CD14-positive monocyte (primary cell): ENCODE measurements around the gene PIK3R1. TPM values are rescaled to one million over a fixed set of nuclear protein-coding genes. Genes with fewer than 3 reads are reported as not detected.
A peak's percentile ranks its signal among the peaks of the same experiment; 100 is the strongest.

ENCODE experiments used
- DNase-seq, 3 donors: peaks; one replicate each; pipeline ENCODE4 v3.0.0-alpha.2; 2011 to 2022
- H2AFZ ChIP-seq: 2 replicates; pipeline ENCODE4 v1.6.0; 2012; ENCODE audit warnings: mild to moderate bottlenecking, low read depth, low read length, inconsistent platforms; ENCODE audit not compliant: insufficient read depth, poor library complexity, severe bottlenecking
- H3K27ac ChIP-seq, 2 donors: 1 replicate in 1 of 2; 2 replicates in 1 of 2; pipeline ENCODE4 v1.5.1; 2012 to 2013; ENCODE audit warnings: low read length in 2 of 2, control low read depth in 1 of 2, inconsistent platforms in 1 of 2, low read depth in 1 of 2, mild to moderate bottlenecking in 1 of 2
- H3K27me3 ChIP-seq, 2 donors: one replicate each; pipeline versions ENCODE4 v1.6.0 to v1.6.1; 2011 to 2013; ENCODE audit warnings: low read length in 2 of 2; ENCODE audit not compliant: control insufficient read depth in 2 of 2, insufficient read depth in 2 of 2
- H3K36me3 ChIP-seq, 2 donors: replicated peaks in 1 of 2; 1 replicate in 1 of 2; 2 replicates in 1 of 2; pipeline versions ENCODE4 v1.5.1 to v1.6.1; 2012 to 2013; ENCODE audit warnings: low read length in 2 of 2, control low read depth in 1 of 2, inconsistent platforms in 1 of 2, mild to moderate bottlenecking in 1 of 2; ENCODE audit not compliant: insufficient read depth in 2 of 2, control insufficient read depth in 1 of 2
- H3K4me1 ChIP-seq, 2 donors: 1 replicate in 1 of 2; 2 replicates in 1 of 2; pipeline versions ENCODE4 v1.5.1 to v1.6.1; 2012 to 2013; ENCODE audit warnings: low read length in 2 of 2, control low read depth in 1 of 2, inconsistent platforms in 1 of 2, mild to moderate bottlenecking in 1 of 2, moderate library complexity in 1 of 2; ENCODE audit not compliant: insufficient read depth in 2 of 2, control insufficient read depth in 1 of 2
- H3K4me2 ChIP-seq: replicated peaks from 2 replicates; pipeline ENCODE3; 2012; ENCODE audit warnings: low read length, moderate library complexity, mild to moderate bottlenecking; ENCODE audit not compliant: poor library complexity, severe bottlenecking; ENCODE audit errors: extremely low read depth
- H3K4me3 ChIP-seq, 3 experiments: fragments of 200-600 bp in 1 of 3; sonication (generic) in 1 of 3; replicated peaks in 1 of 3; 1 replicate in 2 of 3; 2 replicates in 1 of 3; pipeline ENCODE4 v1.5.1; 2011 to 2013; ENCODE audit warnings: low read length in 3 of 3, mild to moderate bottlenecking in 3 of 3, control low read depth in 2 of 3, low read depth in 2 of 3, inconsistent platforms in 1 of 3, moderate library complexity in 1 of 3
- H3K79me2 ChIP-seq: 2 replicates; pipeline ENCODE4 v1.6.0; 2012; ENCODE audit warnings: mild to moderate bottlenecking, control low read depth, inconsistent platforms, low read length, moderate library complexity; ENCODE audit not compliant: insufficient read depth
- H3K9ac ChIP-seq: 2 replicates; pipeline ENCODE4 v1.6.0; 2017; ENCODE audit warnings: low read length, mild to moderate bottlenecking; ENCODE audit not compliant: insufficient read depth, poor library complexity, severe bottlenecking
- H3K9me3 ChIP-seq, 2 donors: replicated peaks in 1 of 2; 1 replicate in 1 of 2; 2 replicates in 1 of 2; pipeline versions ENCODE4 v1.5.1 to v1.6.1; 2012 to 2013; ENCODE audit warnings: low read length in 2 of 2, control low read depth in 1 of 2; ENCODE audit not compliant: control insufficient read depth in 1 of 2, insufficient read depth in 1 of 2
- H4K20me1 ChIP-seq: 2 replicates; pipeline ENCODE4 v1.6.0; 2012; ENCODE audit warnings: mild to moderate bottlenecking, low read length, control low read depth, moderate library complexity; ENCODE audit not compliant: insufficient read depth
- H3K27ac Mint-ChIP-seq, 7 donors: one replicate each; pipeline ENCODE4 v1.8.0; 2020; ENCODE audit warnings: mild to moderate bottlenecking in 7 of 7, mixed read lengths in 7 of 7, moderate library complexity in 6 of 7, inconsistent platforms in 2 of 7
- H3K27me3 Mint-ChIP-seq, 3 donors: one replicate each; pipeline ENCODE4 v1.8.0; 2021 to 2022; ENCODE audit warnings: low read depth in 3 of 3, mild to moderate bottlenecking in 3 of 3, mixed read lengths in 3 of 3, moderate library complexity in 3 of 3, inconsistent platforms in 1 of 3
- H3K36me3 Mint-ChIP-seq, 2 donors: one replicate each; pipeline ENCODE4 v1.8.0; 2020; ENCODE audit warnings: mixed read lengths in 2 of 2, inconsistent platforms in 1 of 2, mild to moderate bottlenecking in 1 of 2
- H3K4me1 Mint-ChIP-seq: one replicate; pipeline ENCODE4 v1.8.0; 2020; ENCODE audit warnings: mild to moderate bottlenecking, mixed read lengths
- H3K4me3 Mint-ChIP-seq, 2 donors: one replicate each; pipeline ENCODE4 v1.8.0; 2020; ENCODE audit warnings: mild to moderate bottlenecking in 2 of 2, mixed read lengths in 2 of 2, moderate library complexity in 1 of 2
- H3K9me3 Mint-ChIP-seq, 7 donors: one replicate each; pipeline ENCODE4 v1.8.0; 2020 to 2022; ENCODE audit warnings: mixed read lengths in 7 of 7, mild to moderate bottlenecking in 6 of 7, moderate library complexity in 6 of 7, inconsistent platforms in 2 of 7
- WGBS: methylation state at CpG from one replicate; pipeline ENCODE4 v1.1.5; 2013; ENCODE audit warnings: missing lambda C conversion rate; ENCODE audit not compliant: insufficient coverage; 5-methylcytosine and 5-hydroxymethylcytosine counted together
- intact Hi-C, 2 donors: fragments of 100-400 bp; cut with micrococcal nuclease; formaldehyde crosslinking; loops; one replicate each; pipeline versions ENCODE4 v1.15.0 to v1.15.1; 2023
- polyA plus RNA-seq, 3 donors: library from polyadenylated mRNA; depleted of rRNA in 1 of 3; unstranded in 2 of 3; stranded (reverse) in 1 of 3; fragments of 300-500 nt in 2 of 3; fragments of >200 nt in 1 of 3; fragmentation: Illumina TruSeq in 2 of 3; gene quantifications; 1 replicate in 2 of 3; 2 replicates in 1 of 3; pipeline ENCODE4 v1.2.3, GENCODE V29; 2012 to 2021
- TF ChIP-seq, protein P1 (sequence below): fragments of 200-600 bp; IDR thresholded peaks from one replicate; pipeline ENCODE4 v1.8.0; 2022; ENCODE audit warnings: antibody characterized with exemption, mild to moderate bottlenecking

Gene PIK3R1
- polyA plus RNA-seq, 3 donors, result 9.5 to 25.5 (median 10.5) TPM

DNA sequence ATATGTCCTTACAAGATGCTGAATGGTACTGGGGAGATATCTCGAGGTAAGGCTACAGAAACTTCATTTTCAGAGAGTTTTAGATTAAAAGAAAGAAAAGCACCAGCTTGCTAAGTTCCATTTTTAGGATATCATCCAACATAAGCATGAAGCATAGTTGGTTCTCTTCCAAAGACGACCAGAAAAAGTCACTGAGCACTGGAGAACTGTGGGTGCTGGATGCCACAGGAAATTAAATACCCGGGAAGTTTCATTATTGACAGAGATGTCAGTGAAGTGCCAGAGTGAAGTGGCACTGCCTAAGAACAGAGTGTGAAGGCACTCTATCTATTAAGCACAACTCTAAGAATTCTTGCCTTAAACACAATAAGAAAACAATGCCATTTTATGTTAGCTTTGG is 76.8 kb downstream of the PIK3R1 start:
- Histone ChIP-seq H2AFZ (no peak overlapping the region), H3K79me2 (peaks cover 21% of the 10 kb centered on the region), H3K4me2 (no peak overlapping the region), H4K20me1 (no peaks in the 10 kb centered on the region), H3K4me1 (peaks cover 14 to 16% of the 10 kb centered on the region in 2 donors), H3K36me3 (peaks cover 60 to 72% of the 10 kb centered on the region in 2 donors), H3K4me3 (no peak overlapping the region), H3K9me3 (no peaks in the 10 kb centered on the region), H3K27me3 (no peaks in the 10 kb centered on the region), H3K27ac (peak overlapping the region in 1 of 2 donors; percentile 56), H3K9ac (no peak overlapping the region)
- TF ChIP-seq, protein P1, sequence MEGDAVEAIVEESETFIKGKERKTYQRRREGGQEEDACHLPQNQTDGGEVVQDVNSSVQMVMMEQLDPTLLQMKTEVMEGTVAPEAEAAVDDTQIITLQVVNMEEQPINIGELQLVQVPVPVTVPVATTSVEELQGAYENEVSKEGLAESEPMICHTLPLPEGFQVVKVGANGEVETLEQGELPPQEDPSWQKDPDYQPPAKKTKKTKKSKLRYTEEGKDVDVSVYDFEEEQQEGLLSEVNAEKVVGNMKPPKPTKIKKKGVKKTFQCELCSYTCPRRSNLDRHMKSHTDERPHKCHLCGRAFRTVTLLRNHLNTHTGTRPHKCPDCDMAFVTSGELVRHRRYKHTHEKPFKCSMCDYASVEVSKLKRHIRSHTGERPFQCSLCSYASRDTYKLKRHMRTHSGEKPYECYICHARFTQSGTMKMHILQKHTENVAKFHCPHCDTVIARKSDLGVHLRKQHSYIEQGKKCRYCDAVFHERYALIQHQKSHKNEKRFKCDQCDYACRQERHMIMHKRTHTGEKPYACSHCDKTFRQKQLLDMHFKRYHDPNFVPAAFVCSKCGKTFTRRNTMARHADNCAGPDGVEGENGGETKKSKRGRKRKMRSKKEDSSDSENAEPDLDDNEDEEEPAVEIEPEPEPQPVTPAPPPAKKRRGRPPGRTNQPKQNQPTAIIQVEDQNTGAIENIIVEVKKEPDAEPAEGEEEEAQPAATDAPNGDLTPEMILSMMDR, result no peak
- H3K4me3 Mint-ChIP-seq, result no peak overlapping the region
- intact Hi-C loops, result no loop called here
- WGBS, result 100% methylated on average over 1 of the region's 3 CpGs
- no peaks in the 10 kb centered on the region for H3K9me3 Mint-ChIP-seq
- peaks cover 63 to 67% of the 10 kb centered on the region in 2 donors for H3K36me3 Mint-ChIP-seq
- no peaks in the 10 kb centered on the region for H3K27me3 Mint-ChIP-seq
- peak overlapping the region in 1 of 7 donors; percentile 21 for H3K27ac Mint-ChIP-seq
- peaks cover 13% of the 10 kb centered on the region for H3K4me1 Mint-ChIP-seq
- no peak for DNase-seq

DNA sequence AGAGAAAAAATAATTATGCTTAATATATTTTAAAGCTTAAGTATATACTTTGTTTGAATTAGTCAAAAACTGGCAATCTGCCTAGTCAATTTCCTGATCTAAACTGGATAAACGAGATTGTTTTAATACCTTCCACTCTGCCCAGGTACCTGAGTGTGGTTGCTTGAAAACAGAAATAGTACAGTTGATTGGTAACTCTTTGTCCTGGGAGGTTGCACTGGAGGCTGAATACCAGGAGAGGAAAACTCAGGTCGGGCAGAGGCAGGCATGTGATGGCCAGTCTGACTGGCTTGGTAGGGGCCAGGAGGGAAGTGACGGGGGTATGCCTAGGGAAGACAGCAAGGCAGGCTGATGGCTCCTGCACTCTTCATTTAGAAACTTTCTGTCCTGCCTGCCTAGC is 80.2 kb downstream of the PIK3R1 start:
- Histone ChIP-seq H3K79me2 (no peaks in the 10 kb centered on the region), H3K9me3 (no peaks in the 10 kb centered on the region), H3K27ac (peak overlapping the region in 1 of 2 donors; percentile 30), H3K9ac (no peak overlapping the region), H3K27me3 (no peaks in the 10 kb centered on the region), H3K4me3 (no peak overlapping the region), H3K4me1 (no peaks in the 10 kb centered on the region), H3K4me2 (no peak overlapping the region), H2AFZ (no peak overlapping the region), H4K20me1 (no peaks in the 10 kb centered on the region), H3K36me3 (peaks cover 78 to 98% of the 10 kb centered on the region in 2 donors)
- Mint-ChIP-seq H3K27me3 (no peaks in the 10 kb centered on the region), H3K36me3 (peaks cover 78 to 82% of the 10 kb centered on the region in 2 donors), H3K4me3 (no peak overlapping the region), H3K9me3 (no peaks in the 10 kb centered on the region), H3K27ac (peak overlapping the region in 2 of 7 donors; percentile 4 to 20), H3K4me1 (no peaks in the 10 kb centered on the region)
- TF ChIP-seq, protein P1, result no peak
- WGBS, result 100% methylated on average over 1 of the region's 3 CpGs
- DNase-seq, result no peak
- intact Hi-C loops, result no loop called here
